Kidney (tissue), 14 donors: ENCODE data around the gene MEPCE. TPM values are rescaled to one million over a fixed set of nuclear protein-coding genes. Genes with fewer than 3 reads are reported as not detected.

ENCODE experiments used
- DNase-seq, 5 donors: peaks; one replicate each; pipeline ENCODE4 v3.0.0-alpha.2; 2013 to 2020
- FAIRE-seq: peaks from 2 replicates; lab custom pipeline; 2012; peaks lifted over from hg19 to GRCh38; lab: Jason Lieb, UNC
- H3K27ac ChIP-seq, 2 donors: one replicate each; pipeline ENCODE4 v1.7.0; 2013; ENCODE audit warnings: low read depth in 2 of 2, low read length in 2 of 2, inconsistent platforms in 1 of 2
- H3K27me3 ChIP-seq: one replicate; pipeline ENCODE4 v1.7.1; 2013; ENCODE audit warnings: low read length, inconsistent platforms; ENCODE audit not compliant: control insufficient read depth, insufficient read depth
- H3K36me3 ChIP-seq, 3 donors: one replicate each; pipeline versions ENCODE4 v1.7.0 to v1.7.1; 2013; ENCODE audit warnings: low read length in 3 of 3, control low read depth in 1 of 3, inconsistent platforms in 1 of 3; ENCODE audit not compliant: insufficient read depth in 3 of 3, control insufficient read depth in 2 of 3
- H3K4me1 ChIP-seq, 3 donors: one replicate each; pipeline versions ENCODE4 v1.7.0 to v1.7.1; 2013; ENCODE audit warnings: low read length in 3 of 3, inconsistent platforms in 1 of 3, low read depth in 1 of 3; ENCODE audit not compliant: control insufficient read depth in 2 of 3, insufficient read depth in 2 of 3
- H3K4me3 ChIP-seq, 3 donors: one replicate each; pipeline versions ENCODE4 v1.7.0 to v1.8.1; 2013; ENCODE audit warnings: low read length in 3 of 3, control low read depth in 1 of 3, inconsistent platforms in 1 of 3
- H3K9ac ChIP-seq, 3 donors: one replicate each; pipeline versions ENCODE4 v1.7.0 to v1.7.1; 2013; ENCODE audit warnings: low read length in 3 of 3, control low read depth in 1 of 3, inconsistent platforms in 1 of 3
- H3K9me3 ChIP-seq, 3 donors: one replicate each; pipeline versions ENCODE4 v1.7.0 to v1.7.1; 2013; ENCODE audit warnings: low read length in 3 of 3, control low read depth in 1 of 3, inconsistent platforms in 1 of 3; ENCODE audit not compliant: control insufficient read depth in 2 of 3, insufficient read depth in 1 of 3
- CTCF ChIP-seq: IDR thresholded peaks from 3 replicates; pipeline ENCODE4 v1.5.1; 2012; ENCODE audit warnings: mild to moderate bottlenecking, moderate library complexity, borderline replicate concordance; ENCODE audit not compliant: insufficient read depth; ENCODE audit errors: extremely low read depth
- intact Hi-C: fragments of 100-400 bp; cut with DNase I; formaldehyde crosslinking; loops from one replicate; pipeline ENCODE4 v1.11.1; 2022
- polyA plus RNA-seq: library from polyadenylated mRNA; stranded (reverse); fragments of 350-450 nt; fragmentation: Illumina TruSeq; extraction: RNeasy Lipid Tissue Mini Kit (QIAGEN cat#74804); gene quantifications from one replicate; pipeline ENCODE4 v1.2.3, GENCODE V29; 2014; ENCODE audit warnings: low read depth, low replicate concordance; ENCODE audit not compliant: insufficient read depth
- total RNA-seq: library from RNA; stranded (reverse); fragmentation: NEBNext Ultra II Directional; extraction: Animal tissue kit (Norgen Biotek cat#: 25700); gene quantifications from one replicate; pipeline ENCODE4 v1.2.1, GENCODE V29; 2021
- donor health status: control.
- donor health status: control.
- donor health status: control.
- donor health status: control.
- donor health status: control.
- donor health status: DM: yes; HTN: yes; CAD: no.
- donor health status: Normal renal cell carcinoma (clear cell type).

The MEPCE gene
- total and polyA plus RNA-seq, 2 donors from 2014 or later, result 33.4 to 47.2 TPM

- no peaks in the 10 kb centered on the region for H3K27me3 ChIP-seq
- no peak for DNase-seq
- FAIRE-seq, result no peak
- TF ChIP-seq CTCF, result no peak
- intact Hi-C loops, result no loop called here
- H3K9me3 ChIP-seq, result no peaks in the 10 kb centered on the region
- no peak overlapping the region for H3K4me3 ChIP-seq
- no peaks in the 10 kb centered on the region for H3K4me1 ChIP-seq
- peaks cover 0 to 4% (median 0%) of the 10 kb centered on the region in 3 donors for H3K36me3 ChIP-seq
- H3K9ac ChIP-seq, result no peak overlapping the region
- no peak overlapping the region for H3K27ac ChIP-seq
Observed at GRCh38 chr7:100418930-100419659, 10.5 kb upstream of the MEPCE start.

- H3K36me3 ChIP-seq, result peaks cover 0 to 4% (median 0%) of the 10 kb centered on the region in 3 donors
- FAIRE-seq (no peak), DNase-seq (no peak)
- H3K27me3 ChIP-seq, result no peaks in the 10 kb centered on the region
- H3K27ac ChIP-seq, result no peak overlapping the region
- no peak overlapping the region for H3K4me3 ChIP-seq
- no peak for TF ChIP-seq CTCF
- intact Hi-C loops, result no loop called here
- no peak overlapping the region for H3K9ac ChIP-seq
- H3K9me3 ChIP-seq, result no peaks in the 10 kb centered on the region
- H3K4me1 ChIP-seq, result no peaks in the 10 kb centered on the region
Observed at GRCh38 chr7:100419660-100420226, 9.9 kb upstream of the MEPCE start.

- Histone ChIP-seq H3K4me1 (no peaks in the 10 kb centered on the region), H3K27me3 (no peaks in the 10 kb centered on the region), H3K36me3 (no peaks in the 10 kb centered on the region), H3K9ac (no peak overlapping the region), H3K27ac (no peak overlapping the region), H3K4me3 (no peak overlapping the region), H3K9me3 (no peaks in the 10 kb centered on the region)
- no peak for DNase-seq
- TF ChIP-seq CTCF, result no peak
- no peak for FAIRE-seq
- intact Hi-C loops, result no loop called here
Observed at GRCh38 chr7:100423315-100423714, 6.3 kb upstream of the MEPCE start.
